Suprapubic skin (tissue), 3 donors: Measurements from ENCODE around the gene SAP25.

ENCODE experiments used
- CTCF ChIP-seq, 2 donors: fragments of 200-600 bp in 1 of 2; fragments of 450-650 bp in 1 of 2; sonication (generic) in 1 of 2; IDR thresholded peaks; one replicate each; pipeline ENCODE4 v1.5.1; 2016 to 2019; ENCODE audit warnings: antibody characterized with exemption in 2 of 2, mild to moderate bottlenecking in 1 of 2, moderate library complexity in 1 of 2
- POLR2A ChIP-seq, 2 donors: fragments of 450-650 bp; IDR thresholded peaks; one replicate each; pipeline ENCODE4 v1.6.1; 2017; ENCODE audit warnings: antibody characterized with exemption in 2 of 2, mild to moderate bottlenecking in 2 of 2, moderate library complexity in 2 of 2

- TF ChIP-seq CTCF (IDR thresholded peaks at IDR 0.05) (no peak), POLR2A (IDR thresholded peaks at IDR 0.05) (peak in 1 of 2 donors; percentile 11)
These were observed 12.7 kb upstream of the SAP25 start, which contains the start of gene FBXO24 for GRCh38 chr7:100586266-100587025.
